ENCODE data around the gene HIGD1C. TPM values are rescaled to one million over a fixed set of nuclear protein-coding genes. Genes with fewer than 3 reads are reported as not detected.

HIGD1C gene
- total and polyA plus RNA-seq, 4 donors: not detected

DNA sequence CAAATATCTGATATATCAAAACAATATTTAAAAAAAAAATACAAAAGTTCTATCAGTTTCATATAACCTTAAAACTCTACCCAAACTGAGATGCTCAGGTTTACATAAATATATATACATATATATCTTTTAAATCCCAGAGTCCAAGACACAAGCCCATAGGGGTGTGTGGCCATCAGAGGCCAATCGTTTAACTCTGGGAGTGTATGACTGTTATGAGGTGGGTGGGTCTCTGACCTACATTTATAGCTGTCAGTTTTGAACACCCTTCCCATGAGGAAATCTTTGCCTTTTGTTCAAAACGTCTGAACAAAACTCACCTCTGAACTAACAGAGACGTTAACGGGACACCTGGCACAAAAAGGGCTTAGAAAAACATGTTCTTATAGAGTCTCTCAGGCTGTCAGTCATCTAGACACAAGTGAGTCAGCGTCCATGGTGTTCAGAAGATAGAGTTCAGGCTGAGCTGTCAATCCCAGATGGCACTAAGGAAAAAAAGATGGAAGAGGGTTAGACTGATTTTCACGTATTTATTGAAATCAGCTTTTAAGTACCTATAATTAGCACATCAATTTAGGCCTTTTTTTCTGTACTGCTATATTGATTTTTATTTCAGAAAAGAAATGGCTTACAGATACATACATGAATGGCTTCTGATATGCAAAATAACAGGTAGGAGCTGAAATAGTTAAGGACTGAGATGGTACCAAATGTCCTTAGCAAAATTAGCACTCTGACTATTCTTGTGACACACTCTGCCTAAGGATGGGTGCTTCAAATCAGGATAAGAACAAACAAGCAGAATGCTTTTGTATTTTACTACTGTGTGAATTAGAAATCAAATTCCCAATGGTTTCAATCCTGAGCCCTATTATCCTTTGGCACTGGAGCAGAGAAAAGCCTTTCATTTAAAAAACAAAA, 29.2 kb downstream of the HIGD1C start:
- Histone ChIP-seq H3K27ac (ENCODE audit: low read depth in 1 of 2, low read length in 2 of 2) (peak overlapping the region; percentile 50 to 75), H3K27me3 (ENCODE audit: control insufficient read depth in 4 of 4, insufficient read depth in 4 of 4, low read length in 3 of 4) (no peaks in the 10 kb centered on the region), H3K4me3 (ENCODE audit: low read depth in 1 of 3, low read length in 3 of 3) (no peak overlapping the region), H3K9ac (ENCODE audit: low read depth in 1 of 2, low read length in 2 of 2) (peak overlapping the region in 1 of 2 donors; percentile 22), H3K36me3 (ENCODE audit: control insufficient read depth in 4 of 4, insufficient read depth in 3 of 4, low read depth in 1 of 4, low read length in 3 of 4) (peaks cover 0 to 2% (median 0%) of the 10 kb centered on the region in 4 donors), H3K9me3 (ENCODE audit: control insufficient read depth in 4 of 4, low read length in 3 of 4) (no peaks in the 10 kb centered on the region), H3K4me1 (ENCODE audit: control insufficient read depth in 4 of 4, insufficient read depth in 4 of 4, low read length in 3 of 4) (peaks cover 0 to 27% (median 16%) of the 10 kb centered on the region in 4 donors)
- no peak for DNase-seq (ENCODE audit: low spot score)
- no peak for TF ChIP-seq SP1 (IDR thresholded peaks at IDR 0.05)
- TF ChIP-seq JUND (IDR thresholded peaks at IDR 0.05): no peak
- TF ChIP-seq, protein P1, sequence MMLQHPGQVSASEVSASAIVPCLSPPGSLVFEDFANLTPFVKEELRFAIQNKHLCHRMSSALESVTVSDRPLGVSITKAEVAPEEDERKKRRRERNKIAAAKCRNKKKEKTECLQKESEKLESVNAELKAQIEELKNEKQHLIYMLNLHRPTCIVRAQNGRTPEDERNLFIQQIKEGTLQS (IDR thresholded peaks at IDR 0.05): no peak
- no peak for TF ChIP-seq GABPA (IDR thresholded peaks at IDR 0.05 in 1 of 2, conservative IDR thresholded peaks at IDR 0.05 in 1 of 2)
- TF ChIP-seq YY1 (IDR thresholded peaks at IDR 0.05): no peak
- TF ChIP-seq NR2F2 (IDR thresholded peaks at IDR 0.05): no peak
- TF ChIP-seq, protein P2, sequence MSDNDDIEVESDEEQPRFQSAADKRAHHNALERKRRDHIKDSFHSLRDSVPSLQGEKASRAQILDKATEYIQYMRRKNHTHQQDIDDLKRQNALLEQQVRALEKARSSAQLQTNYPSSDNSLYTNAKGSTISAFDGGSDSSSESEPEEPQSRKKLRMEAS (IDR thresholded peaks at IDR 0.05): no peak
- no peak for TF ChIP-seq FOXA2 (IDR thresholded peaks at IDR 0.05)
- no peak for TF ChIP-seq HNF4A (conservative IDR thresholded peaks at IDR 0.05)
- no peak for TF ChIP-seq RAD21 (IDR thresholded peaks at IDR 0.05)
- TF ChIP-seq, protein P3, sequence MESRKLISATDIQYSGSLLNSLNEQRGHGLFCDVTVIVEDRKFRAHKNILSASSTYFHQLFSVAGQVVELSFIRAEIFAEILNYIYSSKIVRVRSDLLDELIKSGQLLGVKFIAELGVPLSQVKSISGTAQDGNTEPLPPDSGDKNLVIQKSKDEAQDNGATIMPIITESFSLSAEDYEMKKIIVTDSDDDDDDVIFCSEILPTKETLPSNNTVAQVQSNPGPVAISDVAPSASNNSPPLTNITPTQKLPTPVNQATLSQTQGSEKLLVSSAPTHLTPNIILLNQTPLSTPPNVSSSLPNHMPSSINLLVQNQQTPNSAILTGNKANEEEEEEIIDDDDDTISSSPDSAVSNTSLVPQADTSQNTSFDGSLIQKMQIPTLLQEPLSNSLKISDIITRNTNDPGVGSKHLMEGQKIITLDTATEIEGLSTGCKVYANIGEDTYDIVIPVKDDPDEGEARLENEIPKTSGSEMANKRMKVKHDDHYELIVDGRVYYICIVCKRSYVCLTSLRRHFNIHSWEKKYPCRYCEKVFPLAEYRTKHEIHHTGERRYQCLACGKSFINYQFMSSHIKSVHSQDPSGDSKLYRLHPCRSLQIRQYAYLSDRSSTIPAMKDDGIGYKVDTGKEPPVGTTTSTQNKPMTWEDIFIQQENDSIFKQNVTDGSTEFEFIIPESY (IDR thresholded peaks at IDR 0.05): no peak
- no peak for TF ChIP-seq RXRA (IDR thresholded peaks at IDR 0.05)
- TF ChIP-seq FOXA1 (IDR thresholded peaks at IDR 0.05): no peak
- no peak for TF ChIP-seq EGR1 (IDR thresholded peaks at IDR 0.05; ENCODE audit: low read depth in 2 of 2)
- no peak for TF ChIP-seq HNF4G (IDR thresholded peaks at IDR 0.05)
- no peak for TF ChIP-seq TAF1 (conservative IDR thresholded peaks at IDR 0.05)
- TF ChIP-seq, protein P4, sequence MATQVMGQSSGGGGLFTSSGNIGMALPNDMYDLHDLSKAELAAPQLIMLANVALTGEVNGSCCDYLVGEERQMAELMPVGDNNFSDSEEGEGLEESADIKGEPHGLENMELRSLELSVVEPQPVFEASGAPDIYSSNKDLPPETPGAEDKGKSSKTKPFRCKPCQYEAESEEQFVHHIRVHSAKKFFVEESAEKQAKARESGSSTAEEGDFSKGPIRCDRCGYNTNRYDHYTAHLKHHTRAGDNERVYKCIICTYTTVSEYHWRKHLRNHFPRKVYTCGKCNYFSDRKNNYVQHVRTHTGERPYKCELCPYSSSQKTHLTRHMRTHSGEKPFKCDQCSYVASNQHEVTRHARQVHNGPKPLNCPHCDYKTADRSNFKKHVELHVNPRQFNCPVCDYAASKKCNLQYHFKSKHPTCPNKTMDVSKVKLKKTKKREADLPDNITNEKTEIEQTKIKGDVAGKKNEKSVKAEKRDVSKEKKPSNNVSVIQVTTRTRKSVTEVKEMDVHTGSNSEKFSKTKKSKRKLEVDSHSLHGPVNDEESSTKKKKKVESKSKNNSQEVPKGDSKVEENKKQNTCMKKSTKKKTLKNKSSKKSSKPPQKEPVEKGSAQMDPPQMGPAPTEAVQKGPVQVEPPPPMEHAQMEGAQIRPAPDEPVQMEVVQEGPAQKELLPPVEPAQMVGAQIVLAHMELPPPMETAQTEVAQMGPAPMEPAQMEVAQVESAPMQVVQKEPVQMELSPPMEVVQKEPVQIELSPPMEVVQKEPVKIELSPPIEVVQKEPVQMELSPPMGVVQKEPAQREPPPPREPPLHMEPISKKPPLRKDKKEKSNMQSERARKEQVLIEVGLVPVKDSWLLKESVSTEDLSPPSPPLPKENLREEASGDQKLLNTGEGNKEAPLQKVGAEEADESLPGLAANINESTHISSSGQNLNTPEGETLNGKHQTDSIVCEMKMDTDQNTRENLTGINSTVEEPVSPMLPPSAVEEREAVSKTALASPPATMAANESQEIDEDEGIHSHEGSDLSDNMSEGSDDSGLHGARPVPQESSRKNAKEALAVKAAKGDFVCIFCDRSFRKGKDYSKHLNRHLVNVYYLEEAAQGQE (IDR thresholded peaks at IDR 0.05): no peak
- TF ChIP-seq, protein P5, sequence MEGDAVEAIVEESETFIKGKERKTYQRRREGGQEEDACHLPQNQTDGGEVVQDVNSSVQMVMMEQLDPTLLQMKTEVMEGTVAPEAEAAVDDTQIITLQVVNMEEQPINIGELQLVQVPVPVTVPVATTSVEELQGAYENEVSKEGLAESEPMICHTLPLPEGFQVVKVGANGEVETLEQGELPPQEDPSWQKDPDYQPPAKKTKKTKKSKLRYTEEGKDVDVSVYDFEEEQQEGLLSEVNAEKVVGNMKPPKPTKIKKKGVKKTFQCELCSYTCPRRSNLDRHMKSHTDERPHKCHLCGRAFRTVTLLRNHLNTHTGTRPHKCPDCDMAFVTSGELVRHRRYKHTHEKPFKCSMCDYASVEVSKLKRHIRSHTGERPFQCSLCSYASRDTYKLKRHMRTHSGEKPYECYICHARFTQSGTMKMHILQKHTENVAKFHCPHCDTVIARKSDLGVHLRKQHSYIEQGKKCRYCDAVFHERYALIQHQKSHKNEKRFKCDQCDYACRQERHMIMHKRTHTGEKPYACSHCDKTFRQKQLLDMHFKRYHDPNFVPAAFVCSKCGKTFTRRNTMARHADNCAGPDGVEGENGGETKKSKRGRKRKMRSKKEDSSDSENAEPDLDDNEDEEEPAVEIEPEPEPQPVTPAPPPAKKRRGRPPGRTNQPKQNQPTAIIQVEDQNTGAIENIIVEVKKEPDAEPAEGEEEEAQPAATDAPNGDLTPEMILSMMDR (IDR thresholded peaks at IDR 0.05; ENCODE audit: low read depth, low read length, missing input control): no peak
- 51% methylated on average over 6 of the region's 6 CpGs for WGBS
